HG03460 (cell line): ENCODE results near the gene VAPA.

Experiments used
- ATAC-seq: cut with Tn5 transposase; IDR thresholded peaks from one replicate; pipeline ENCODE4 v1.9.1; 2021; ENCODE audit not compliant: unreplicated experiment

VAPA gene

DNA sequence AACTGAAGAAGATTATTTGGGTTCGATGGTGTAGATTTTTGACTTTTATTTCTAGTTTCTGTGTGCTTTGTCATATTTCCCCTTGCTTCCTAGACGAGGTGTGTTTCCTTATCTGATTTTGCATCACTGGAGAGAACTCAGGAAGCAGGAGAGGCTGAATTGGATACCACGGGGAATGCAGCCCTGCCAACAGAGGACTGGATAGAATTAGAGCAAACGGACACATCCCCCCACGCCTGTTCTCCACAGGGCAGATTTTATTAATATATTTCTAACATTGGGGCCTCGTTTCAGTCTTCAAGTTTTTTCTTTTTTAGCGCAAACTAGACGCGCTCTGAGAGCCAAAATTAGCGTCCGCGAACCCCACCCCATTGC, 678 bp upstream of the VAPA start:
- ATAC-seq = no peak

DNA sequence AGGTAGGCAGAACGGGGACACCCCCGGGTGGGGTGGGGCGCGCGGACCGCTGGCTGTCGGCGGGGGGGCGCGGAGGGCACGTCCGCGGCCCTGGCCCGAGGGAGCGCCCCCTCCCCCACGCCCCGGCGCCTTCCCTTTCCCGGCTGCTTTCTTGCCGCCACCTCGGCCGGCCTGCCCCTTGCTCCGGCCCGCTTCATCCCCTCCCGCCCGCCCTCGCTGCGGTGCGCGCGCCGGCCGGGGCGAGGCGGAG, 443 bp downstream of the VAPA start:
- no peak for ATAC-seq

DNA sequence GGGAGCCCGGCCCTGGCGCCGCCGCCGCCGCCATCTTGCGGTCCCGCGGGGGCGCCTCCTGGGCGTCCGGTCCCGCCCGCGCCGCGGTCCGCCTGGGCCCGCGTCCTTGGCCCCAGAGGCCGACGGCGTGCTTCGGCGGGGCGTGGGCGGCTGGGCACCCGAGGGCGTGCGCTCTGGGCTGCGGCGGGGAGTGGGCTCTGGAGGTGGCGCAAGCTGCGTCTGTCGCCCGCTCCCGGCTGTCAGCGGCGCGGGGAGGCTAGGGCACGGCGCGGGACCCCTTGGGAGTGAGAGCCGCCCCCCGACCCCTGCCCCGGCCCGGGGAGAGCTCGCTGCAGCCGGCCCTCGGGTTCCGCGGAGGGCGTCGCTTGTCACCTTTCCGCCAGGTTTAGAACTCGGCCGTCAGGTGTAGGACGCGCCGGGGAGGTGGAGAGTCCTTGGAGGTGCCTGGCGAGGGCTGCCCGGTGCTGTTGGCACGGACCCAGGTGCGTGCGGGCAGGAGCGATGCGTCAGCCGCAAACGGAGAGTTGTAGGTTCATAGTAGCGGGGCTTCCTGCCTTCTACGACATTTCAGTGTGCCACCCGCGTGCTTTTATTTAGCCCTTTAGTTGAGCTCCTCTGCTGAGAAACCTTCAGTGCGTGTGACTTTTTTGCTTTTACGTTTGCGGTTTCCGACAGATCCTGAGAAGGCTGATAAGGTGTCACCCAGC, 921 bp downstream of the VAPA start:
- peak; percentile 31 for ATAC-seq

DNA sequence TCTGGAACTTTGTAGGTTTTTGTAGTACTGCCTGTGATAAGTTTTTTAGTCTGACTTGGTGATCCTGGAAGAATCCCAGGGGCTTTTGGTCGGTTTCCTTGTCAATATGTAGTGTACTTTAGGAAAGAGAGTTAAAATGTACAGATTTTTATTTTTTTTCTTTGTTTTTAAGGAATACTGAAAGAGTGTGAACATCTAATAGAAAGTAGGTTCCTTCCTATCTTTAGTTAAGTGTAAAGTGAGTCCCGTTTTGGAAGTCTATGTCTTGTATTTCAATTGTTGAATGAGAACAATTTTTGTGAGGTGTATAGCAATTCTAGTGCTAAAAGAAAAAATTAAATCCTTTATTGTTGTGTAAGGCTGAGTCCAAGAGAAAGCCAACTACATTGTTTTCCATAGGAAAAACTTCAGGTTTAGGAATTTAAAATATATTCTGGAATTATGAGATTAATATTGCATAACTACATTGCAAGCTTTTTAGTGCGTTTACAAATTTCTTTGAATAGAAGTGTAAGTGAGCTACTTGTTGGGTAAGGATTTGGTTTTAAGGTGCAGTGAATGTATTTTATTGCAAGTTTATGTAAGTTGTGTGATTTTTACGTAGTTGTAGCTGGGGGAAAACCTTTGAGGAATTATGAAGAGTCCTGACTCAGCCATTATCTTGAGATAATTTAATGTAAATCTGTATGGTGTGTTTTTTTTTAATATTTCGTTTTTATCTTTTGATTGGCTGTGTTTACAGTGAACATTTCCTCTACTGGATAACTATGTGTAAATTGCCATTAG, 1.7 kb downstream of the VAPA start:
- ATAC-seq = no peak

DNA sequence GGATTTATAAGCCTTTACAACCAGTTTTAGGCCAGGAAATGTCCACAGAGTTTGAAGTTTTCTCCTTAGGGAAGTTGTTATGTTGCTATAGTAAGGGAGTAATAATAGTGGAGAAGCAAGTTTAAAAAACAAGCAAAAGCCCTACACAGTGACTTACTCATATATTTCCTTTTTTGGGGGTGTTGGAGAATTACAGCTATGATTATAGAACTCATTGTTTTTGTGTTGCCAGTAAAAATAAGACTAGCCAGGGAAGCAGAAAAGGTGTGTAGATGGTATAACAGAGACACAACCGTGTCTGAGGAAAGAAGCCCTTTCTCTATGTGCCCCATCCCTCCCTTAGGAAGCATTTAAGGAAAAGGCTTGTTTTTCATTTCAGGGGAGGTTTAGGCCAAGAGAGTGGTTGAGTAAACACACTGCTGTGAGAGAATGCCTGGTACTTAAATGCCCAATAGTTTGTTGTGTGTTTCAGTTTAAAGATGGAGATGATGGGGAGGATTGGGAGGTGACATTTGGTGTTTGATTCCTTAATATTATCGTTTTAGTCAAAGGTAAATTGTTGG, 2.3 kb downstream of the VAPA start:
- no peak for ATAC-seq

DNA sequence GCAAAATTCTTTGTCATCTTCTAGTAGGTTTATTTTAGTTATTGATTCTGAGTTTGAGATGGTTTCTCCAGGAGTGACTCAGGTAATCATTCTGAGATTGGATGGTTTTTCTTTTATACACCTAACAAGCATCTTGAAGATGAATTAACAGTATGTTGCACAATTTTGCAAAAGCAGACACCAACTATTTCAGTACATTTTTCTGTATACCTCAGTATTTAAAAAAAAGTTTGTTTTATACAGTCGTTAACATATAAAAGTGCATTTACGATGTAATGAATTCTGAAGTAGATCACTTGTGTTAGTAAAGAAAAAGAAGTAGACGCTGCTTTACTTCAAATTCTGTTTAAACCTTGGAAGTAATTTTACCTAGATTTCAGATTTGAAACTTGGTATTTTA, 3.0 kb downstream of the VAPA start:
- ATAC-seq = no peak

DNA sequence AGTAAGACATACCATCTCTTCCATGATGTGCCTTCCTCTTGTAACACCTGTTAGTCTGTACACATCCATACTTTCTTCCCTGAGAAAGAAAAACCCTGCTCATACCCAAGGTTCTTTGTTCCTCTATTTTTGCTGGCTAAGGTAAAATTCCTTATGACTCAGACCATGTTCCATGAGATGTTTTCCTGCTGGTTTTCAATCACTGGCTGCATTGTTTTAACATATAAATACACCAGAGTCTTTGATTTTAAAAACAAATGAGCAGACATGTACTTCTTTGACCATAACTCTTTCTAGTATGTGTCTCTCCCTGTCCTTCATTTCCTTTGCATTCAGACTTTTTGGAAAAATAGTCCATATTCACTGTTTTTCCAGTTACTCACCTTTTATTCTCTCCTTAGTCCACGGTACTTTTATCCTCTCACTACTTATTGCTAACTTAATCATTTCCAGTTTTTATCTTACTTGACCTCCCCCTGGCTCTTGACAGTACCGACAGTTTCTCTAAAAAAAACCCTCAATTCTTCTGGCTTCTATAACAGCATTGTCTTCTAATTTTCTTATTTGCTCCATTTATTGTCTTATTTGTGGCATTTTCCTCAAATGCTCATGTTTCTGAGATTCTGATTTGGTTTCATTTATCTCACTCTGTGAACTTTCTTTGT, 4.3 kb downstream of the VAPA start:
- no peak for ATAC-seq

DNA sequence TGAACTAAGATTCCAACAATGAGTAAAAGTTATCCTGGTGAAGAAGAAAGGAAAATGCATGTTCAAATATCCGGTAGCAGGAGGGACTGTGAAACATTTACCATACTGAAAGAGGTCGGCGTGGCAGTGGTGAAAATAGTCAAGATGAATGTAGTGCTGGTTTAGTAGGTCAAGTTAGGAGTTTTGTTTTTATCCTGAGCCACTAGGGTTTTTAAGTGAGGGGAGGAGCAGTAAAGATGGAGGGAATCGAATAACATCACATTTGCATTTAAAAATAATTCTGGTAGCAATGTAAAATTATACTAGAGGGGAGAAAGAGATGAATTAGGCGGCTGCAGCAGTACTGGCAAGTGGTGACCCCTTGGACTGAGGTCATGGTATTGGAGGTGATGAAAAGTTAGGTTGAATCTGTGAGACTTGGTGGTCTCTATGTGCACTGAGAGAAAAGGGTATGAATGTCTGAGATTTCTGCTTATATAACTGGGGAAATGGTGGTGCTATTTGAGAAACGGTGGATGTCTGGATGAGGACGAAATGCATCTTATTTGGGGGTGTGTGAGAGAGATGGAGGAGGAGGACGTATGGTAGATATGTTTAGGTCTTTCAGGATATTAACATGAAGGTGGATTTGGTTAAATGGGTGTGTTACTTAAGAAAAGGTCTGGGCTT, 5.9 kb downstream of the VAPA start:
- no peak for ATAC-seq

DNA sequence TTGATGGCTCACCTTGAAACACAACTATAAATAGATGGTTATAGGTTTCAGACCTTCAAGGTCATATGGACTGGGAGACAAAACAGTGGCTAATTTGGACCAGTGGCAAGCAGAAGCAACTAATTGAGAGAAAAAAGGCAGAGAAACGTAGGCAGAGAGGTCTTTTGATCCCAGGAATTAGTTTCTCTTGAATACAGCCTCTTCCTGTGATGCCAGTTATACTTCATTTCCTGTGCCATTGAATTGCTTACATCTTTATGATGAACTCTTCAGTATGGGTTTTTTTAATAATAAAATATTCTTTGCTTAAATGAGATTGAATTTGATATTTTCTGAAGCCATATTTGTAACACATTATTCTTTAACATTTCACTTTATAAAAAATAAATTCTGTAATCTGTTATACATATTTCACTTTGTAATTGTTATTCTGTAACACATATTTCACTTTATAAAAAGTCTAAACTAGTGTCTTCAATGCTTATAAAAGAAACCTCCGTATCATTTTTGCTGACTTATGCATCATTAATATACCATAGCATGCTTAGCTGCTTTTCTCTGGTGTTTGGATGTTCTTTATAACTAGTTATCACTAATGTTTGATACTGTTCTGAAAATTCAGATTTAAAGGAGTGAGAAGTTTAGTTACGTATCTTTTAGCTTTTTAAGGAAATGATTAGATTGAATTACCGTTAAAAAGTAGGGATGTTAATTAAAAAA, 8.9 kb downstream of the VAPA start:
- no peak for ATAC-seq

DNA sequence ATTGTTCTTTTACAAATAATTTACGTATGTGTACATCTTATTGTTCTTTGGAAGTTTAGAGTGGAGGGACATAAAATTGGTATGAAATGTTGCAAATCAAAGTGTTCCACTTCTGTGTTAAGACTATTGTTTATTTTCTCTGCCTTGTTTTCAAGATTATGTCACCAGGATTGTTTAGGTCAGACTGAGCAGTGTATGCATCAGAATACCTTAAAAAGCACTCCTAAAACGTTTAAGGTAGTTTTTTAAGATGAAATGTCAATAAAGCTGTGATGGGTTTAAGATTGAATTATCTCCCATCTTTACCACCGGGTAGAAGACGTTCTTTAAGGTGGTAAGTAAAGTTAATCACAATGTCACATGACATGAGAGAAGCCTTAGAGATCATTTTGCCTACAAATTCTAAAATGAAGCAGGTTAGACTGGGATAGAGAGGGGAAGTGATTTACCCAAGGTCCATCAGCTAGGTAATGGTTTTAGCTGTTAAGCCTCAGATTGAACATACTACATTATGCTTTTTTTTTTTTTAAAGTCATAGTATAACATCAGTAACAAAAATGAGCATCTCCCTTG, 10.6 kb downstream of the VAPA start:
- no peak for ATAC-seq

DNA sequence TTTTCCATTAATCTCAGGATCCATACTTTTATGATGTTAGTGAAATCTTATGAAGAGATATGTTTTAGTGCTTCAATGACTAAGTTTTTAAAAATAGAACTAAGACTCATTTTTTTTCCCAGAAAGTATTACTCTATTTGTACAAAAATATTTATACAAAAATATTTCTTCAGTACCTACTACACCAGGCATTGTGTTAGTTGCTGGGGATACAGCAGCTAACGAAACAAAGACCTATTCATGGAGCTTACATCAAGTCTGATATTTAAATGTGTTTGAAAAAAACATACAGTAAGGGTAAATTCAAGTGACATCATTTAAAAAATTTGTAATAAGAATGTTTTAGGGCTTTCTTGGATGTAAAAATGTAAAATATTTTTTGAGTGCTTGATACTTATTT, 11.6 kb downstream of the VAPA start:
- ATAC-seq = no peak

DNA sequence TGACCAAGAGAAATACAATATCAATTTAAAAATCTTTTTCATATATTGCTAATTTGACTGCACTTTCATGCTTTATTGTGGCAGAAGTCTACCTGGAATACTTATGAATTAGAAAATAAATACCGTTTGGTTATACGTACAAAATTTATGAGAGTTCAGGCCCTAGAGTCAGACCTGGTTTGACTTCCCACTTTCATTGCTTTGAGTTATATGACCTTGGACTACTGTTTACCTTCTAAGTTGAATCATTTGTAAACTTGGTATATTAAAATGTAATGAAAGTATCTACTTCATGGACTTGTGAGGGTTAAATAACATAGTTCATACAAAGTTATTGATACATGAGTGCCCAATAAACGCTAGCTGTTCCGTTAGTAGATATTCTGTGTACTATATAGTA, 12.0 kb downstream of the VAPA start:
- ATAC-seq = no peak

DNA sequence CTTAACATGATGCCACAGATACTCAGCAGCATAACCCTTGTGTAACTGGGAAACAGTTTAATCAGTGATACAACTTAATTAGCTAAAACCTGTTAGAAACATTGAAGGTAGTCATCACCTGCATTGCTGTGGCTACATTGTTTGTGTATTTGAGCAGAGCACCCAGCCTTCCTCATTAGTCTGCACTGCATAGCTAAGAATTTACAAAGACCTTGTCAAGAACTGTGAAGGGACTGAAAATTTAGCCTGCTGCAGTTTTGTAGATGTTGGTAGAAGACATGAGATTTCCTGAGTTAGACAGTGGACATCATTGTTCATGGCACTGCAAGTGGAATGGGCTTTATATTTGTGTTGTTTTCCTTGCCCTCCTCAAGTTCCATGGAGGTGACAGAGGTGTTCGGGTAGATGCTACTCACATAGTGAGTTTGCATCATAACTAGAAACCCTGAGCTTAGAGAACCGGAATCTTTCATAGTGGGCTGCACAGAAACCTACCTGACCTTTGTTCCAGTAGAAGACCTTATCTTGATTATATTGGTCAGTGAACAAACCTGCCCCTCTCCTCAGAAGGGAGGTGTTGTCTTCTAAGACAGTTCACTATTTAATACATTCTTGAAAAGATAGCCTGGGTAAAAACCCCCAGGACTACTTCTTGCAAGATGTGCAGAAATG, 12.5 kb downstream of the VAPA start:
- ATAC-seq = no peak

DNA sequence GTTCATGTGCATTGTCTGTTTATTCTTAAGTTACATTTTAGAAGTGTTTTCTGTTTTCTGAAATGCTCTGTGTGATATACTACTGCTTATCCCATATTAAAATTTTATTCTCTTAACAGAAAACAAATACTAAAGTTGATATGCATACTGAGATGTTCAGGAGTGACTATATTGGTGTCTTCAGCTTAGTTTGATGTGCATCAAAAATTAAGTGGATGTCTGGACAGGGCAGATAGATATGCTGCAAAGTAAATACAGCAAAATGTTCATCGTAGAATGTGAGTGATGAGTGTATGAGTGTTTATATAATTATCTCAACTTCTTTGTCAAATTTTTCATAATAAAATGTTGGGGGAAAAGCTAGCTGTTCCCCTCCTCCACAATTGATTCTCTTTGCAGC, 13.2 kb downstream of the VAPA start:
- no peak for ATAC-seq

DNA sequence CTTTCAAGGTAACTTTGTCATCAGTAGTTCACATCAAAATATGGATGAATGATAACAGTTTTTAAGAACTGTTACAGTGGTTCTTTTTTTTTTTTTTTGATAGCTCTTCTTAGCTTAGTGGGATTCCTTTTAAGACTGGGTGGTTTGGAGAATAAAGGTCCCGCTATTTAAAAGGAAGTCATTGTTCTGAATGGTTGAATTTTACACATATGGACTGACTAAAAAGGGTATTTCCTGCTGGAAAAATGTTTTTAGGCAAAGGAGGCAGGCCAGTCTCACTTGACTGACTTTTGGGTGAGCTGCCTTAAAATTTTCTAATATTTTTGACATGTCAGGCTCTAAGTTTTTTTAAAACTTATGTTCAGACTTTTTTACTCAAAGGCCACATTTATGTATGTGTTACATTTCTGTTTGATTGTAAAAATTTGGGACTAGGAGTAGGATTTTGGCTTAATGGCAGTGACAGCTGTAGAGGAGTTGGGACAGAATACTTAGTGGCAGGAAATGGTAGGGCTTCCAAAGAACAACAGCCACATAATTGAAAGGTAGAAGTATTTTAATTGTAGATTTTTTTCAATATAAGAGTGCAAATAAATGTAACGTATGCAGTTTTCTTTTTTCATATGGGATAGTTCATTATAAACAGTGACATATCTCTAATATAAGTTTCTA, 13.7 kb downstream of the VAPA start:
- no peak for ATAC-seq

DNA sequence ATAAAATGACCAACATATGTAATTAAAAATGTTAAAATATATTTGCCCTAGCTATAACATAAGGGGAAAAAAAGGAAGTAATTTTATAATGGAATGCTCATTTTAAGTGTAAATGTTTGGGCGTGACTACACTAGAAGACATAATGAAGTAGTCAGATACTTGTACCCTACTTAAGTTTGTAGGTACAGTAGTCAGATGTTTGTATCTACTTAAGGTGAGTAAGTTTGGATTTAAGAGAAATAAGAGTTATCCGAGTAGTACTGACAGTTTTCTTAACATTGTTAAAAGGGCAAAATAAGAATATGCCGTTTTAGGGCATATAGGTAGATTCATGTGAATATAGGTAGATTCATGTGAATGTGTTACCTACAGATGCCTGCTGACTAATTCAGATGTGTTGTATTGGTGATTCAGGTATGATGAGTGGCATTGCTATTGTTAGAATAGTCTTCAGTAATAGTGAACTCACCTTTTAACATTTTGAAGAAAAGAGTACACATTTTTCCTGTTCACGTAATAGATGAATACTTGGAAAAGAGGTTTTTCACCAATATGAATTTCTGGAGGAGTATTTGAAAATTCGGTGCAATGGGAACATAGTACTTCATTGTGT, 14.9 kb downstream of the VAPA start:
- no peak for ATAC-seq

DNA sequence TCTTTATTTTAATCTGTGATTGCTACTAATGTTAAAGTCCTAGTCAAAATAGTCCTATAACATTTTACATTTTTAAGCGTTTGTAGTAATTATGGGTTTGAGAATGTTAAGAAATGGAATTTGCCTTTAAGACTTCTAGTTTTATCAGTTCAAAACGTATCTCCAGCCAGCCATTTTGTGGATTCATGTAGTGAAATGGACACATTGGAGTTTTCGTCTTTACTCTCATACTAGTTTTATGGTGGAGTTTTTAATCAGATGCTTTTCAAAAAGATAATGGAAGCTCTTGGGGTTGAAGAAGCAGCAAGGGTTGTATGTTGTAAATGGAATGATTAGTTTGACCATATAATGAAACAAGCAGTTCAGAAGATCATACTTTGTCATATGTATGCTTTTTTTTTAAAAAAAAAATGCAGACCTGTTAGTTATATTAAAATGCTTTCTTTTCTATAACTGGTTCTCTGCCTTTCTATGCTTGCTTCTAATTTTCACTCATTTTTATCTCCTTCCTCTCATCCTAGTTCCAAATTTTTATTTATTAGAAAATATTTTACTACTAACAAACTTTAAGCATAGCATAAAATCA, 16.6 kb downstream of the VAPA start:
- no peak for ATAC-seq

DNA sequence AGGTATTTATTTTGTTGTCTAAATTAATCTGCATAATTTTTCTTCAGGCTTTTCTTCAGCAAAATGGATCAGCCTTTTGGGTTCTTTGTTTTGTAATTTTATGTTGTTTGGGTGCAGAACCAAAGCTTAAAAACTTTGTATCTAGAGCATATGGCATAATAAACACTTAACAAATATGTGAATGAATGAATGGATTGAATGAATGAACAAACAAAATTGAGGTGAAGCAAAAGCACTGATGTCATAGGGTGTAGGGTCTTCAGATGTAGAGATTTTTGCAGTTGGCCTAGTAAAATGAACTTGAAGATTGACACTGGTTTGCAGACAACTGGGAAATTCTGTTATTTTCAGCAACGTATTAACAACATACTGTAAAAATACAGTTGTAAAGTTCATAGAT, 17.3 kb downstream of the VAPA start:
- ATAC-seq = no peak

DNA sequence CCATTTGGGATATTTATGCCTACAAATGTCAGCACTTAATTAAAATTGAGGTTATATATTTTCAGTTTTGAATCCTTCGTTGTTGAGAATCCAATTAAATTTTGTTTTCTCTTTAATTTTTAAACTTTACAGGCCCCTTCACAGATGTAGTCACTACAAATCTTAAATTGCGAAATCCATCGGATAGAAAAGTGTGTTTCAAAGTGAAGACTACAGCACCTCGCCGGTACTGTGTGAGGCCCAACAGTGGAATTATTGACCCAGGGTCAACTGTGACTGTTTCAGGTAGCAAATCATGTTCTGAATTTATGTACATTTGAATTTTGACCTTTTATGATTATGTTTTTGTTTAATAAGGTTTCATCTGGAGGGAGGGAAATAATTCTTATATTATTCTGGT, 17.9 kb downstream of the VAPA start:
- ATAC-seq = no peak
